COR-L47 (cell line): ENCODE measurements around the gene GOLGA8N.

Source experiments
- DNase-seq: peaks from one replicate; lab custom pipeline; 2025; lab: John Stamatoyannopoulos, UW

The GOLGA8N gene

DNA sequence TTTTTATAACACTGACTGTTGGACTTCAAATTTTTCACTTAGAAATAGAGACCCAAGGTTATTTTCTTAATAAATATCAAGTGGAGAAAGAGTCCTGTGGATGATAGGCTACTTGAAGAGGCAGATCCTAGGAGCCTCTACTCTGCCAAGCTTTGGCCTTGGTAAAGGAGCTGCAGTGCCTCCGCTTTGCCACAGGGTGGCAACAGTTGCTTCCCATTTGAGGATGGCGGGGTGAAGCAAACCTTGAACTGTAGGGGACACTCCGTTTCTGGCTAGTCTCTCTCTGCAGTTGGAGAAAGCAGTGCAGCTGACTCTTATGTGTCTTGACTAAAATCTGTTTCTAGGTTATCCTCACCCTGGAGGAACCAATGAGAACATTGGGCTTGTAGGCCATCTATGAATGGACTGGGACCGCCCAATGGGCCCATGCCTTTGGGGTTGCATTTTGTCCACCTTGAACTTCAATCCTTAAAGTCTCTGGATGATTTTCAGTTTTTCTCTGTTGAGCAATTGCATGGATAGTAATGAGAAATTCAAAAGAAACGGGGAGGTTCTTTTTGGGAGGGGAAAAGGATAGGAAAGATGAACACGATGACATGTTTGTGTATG is 58.1 kb downstream of the GOLGA8N start:
- peak; percentile 38 for DNase-seq

DNA sequence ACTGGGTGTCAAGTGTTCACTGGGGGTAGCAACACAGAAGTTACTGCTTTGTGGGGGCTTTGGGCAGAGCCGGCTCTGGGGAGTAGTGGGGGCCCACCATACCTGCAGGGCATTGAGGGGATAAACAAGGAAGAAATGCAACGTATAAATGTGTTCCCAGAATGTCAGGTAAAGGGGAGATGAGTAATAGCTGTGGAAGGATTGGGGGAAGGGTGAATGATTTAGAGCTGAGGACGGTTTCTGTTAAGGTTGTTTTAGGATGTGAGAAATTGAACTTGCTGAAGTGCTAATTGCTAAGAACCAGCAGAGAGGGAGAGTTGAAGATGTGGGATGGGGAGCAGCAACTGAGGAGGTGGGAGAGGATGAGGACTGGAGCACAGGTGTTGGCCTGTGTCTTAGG is 58.9 kb downstream of the GOLGA8N start:
- no peak for DNase-seq

DNA sequence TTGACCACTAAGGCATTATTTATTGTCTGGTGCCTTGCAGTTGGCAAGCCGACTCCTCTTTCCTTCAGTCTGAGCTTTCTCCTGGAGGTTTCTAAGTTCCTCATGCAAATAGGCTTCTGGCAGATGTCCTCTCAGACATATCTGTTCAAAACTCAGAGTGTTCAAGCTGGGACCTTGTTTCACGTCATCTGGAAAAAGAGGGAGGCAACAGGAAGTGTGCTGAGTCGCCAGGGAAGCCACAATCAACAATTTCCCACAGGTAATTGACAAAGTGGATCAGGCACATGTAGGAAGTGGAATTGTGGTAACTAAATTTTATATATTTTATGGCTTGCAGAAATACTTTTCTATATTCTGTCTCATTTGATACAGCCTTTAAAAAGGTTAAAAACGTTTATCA is 62.8 kb downstream of the GOLGA8N start:
- DNase-seq = no peak

DNA sequence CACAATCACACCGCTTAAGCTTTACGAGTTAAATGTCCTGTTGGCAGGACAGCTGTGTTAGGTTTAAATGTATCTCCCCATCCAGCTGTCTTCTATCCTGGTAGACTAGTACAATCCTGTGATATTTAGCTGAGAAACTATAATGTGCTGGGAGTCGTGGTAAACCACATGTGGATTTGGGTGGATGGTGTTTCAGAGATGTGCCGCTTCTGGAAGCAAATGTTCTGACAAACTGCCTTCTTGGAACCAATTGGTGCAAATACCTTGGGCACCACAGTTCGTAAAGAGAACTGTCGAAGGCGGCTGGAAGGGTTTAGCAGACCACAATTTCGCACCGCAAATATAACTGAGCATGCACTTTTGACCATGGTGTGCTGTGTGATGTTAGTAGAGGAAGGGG is 63.2 kb downstream of the GOLGA8N start:
- DNase-seq = no peak
